ENCODE results near the gene HAO1. TPM values are rescaled to one million over a fixed set of nuclear protein-coding genes. Genes with fewer than 3 reads are reported as not detected.
"Not testable (repeated sequence)": the region's sequence is repeated elsewhere in the genome, so short reads cannot be mapped to it uniquely, and the experiment has no call there.

Gene HAO1
- total RNA-seq (2014; rRNA removed; shearing (Covaris generic)), result not detected in 2 replicates

DNA sequence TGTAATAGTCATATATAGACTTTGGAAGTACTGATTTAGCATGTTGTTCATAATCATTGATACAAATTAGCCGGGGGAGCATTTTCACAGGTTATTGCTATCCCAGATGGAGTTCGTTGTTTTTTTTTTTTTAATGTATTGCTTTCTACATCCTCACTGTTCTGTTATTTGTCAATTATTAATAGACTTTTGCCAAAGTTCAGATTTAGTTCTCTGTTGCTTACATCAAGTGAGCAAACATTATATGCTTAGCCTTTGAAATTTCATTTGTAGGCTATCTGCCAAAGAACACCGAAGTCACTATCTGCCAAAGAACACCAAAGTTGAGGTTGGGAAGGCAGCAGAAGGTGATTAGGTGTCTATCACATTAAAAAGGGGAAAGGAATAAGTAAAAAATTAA, at the start of gene HAO1:
HAO1 (minus strand) TSS at position 118 of the 400 bp plus-strand sequence; CDS start at position 82, 36 bp downstream.
- no peak for DNase-seq (ENCODE audit: low spot score)

DNA sequence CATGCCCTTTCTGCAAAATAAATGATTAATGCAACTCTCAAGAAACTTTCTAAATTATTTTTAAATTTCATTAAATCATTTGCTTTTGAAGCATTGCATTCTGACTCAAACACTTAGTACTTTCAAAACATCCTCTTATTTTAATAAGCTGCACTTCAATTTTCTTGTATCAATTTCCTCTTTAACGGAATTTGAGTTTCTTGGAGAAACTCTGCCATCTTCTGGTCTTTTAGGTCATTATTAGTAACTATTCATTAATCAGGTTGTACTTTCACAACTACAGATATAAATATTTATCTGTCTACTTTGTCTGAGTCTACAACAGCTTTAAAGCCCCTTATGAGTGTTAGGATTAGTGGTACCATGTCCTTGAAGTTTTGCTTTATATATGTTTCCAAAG, 49.1 kb upstream of the HAO1 start:
- no peak for DNase-seq (ENCODE audit: low spot score)

DNA sequence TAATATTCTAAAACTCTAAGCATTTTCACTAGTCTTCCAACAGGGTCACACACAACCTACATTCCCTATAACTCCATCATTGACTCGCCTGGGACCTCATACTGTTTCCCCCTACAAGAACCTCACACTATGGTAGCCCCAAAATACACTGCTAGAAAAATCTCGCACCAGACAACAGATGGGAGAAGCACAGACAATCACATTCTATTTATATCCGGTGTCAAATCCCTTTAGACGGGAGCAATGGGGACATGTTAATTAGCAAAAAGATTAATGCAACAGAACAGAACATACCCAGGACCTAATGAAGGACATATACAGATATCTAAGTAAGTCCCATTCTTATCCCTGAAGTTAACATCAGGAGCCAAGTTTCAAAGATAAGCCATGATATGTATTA, 45.7 kb upstream of the HAO1 start:
- DNase-seq (ENCODE audit: low spot score), result no peak

DNA sequence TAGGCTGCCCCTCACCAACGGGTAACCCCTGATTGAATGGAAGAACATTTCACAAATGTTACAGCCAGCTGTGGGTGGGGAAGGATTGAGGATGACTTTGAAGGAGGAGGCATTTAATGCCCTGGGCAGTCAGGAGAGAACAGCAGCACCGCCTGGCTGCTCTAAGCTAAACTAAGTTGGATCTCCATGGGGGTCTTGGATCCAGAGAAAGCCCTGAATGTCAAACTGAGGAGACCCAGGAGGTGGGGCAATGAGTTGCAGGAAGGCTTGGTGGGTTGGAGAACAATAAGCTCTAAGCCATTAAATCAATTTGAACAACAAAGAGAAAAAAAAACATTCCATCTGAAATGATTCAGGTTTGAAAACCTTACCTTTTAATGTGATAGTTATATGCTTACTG, 43.9 kb upstream of the HAO1 start:
- DNase-seq (ENCODE audit: low spot score), result no peak

DNA sequence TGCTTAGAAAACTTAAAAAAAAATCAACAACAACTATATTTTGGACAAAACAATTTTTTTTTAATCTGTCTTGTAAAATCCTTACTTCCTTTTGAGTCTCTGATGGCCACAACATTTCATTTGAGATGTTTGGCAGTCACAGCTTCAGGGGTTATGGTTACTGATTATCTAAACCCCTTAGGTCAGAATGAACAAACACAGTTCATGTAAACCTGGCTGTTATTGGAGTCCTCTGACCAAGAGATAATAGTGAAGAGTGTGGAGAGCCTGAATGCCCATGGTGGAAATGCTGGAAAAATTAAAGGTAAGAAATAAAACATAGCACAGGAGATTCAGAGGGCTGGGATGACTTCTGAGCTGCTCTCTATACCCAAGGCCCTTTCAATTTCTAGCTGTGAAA, 41.1 kb upstream of the HAO1 start:
- no peak for DNase-seq (ENCODE audit: low spot score)

DNA sequence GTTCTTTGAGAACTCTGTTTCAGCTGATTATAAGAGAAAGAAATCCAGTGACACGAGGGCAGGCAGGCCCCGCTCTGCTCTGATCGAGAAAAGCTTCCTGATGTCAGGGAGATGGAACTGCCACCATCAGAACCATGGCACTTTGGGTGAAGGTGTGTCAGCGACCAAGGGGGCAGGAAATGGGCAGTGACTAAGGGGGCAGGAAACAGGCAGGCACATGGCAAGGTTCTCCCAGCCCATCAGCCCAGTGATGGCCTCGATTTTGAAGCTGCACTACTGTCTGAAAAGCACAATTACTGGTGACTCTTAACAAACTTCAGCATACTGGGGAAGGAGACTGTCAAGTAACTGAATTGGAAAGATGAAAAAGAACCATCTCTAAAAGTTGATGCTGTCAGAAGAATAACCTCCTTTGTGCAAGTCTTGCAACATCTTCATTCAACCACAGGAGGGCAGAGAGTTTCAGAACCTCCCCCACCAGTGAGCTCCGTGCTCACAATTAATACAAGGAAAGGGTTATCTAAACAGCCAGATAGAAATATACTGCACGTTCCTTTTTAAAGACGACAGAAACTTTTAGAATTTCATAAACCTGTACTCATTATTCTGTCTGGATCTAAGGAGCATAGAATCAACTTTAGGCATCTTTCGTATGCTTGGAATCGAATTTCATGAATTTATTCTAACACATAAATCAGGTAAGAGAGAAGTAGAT, 40.2 kb upstream of the HAO1 start:
- peak; percentile 46 for DNase-seq (ENCODE audit: low spot score)

DNA sequence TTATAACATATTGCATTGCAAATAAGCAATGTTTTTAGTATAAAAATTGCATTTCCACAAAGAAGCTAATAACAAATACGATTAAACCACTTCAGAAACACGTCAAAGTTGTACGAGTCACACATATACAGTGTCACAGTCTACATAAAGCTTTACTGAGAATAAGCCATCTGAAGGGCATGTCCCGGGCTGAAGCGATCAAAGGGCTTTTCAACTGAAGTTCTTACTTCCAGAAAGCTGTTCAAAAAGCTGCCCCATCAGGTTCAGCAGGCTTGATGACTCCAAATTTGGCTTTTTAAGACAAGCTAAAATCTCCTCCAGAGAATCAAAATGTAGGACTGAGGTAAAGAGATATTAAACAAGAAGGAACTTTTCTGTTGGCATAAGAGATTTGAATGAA, 37.5 kb upstream of the HAO1 start:
- DNase-seq (ENCODE audit: low spot score), result no peak

DNA sequence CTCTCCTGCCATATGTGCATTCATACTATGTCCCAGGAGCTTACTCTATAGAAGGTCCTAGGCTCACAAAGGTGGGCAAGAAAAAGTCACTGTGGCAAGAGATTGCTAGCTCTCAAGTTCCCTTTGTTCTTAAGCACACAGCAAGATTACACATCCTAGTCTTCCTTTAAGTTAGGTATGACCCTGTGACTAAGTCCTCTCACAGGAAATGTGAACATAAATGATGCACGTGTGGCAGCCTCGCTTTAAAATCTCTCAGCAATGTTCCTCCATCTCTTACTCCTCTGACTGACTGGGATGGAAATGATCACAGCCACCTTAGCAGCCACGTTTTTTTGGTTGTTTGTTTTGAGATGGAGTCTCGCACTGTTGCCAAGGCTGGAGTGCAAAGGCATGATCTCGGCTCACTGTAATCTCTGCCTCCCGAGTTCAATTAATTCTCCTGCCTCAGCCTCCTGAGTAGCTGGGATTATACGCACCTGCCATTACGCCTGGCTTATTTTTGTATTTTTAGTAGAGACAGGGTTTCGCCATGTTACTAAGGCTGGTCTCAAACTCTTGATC, 35.7 kb upstream of the HAO1 start:
- DNase-seq (ENCODE audit: low spot score), result no peak

DNA sequence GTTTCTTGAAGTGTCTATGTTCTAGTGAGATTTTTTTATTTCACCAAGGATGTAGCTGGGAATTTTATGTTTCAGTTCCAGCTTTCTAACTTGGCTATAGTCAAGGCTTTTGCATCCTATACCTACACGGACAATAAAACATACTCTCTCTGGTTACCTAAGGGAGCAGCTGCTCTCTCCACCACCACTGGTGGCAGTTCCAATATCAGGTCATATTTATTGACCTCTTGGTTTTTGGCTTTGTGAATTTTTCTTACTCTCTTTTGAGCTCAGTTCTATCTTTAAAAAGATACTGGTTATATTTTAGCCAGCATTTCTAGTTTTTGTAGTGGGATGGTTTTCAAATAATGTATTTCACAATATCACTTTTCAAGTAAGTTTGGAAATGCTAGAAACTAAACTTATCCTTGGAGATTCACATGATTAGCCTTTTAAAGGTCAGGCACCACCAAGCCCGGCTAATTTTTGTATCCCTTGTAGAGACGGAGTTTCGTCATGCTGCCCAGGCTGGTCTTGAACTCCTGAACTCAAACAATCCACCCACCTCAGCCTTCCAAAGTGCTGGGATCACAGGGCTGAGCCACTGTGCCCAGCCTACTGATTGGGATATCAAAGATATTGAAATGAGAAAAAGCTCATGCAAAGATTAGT, 34.7 kb upstream of the HAO1 start:
- no peak for DNase-seq (ENCODE audit: low spot score)

DNA sequence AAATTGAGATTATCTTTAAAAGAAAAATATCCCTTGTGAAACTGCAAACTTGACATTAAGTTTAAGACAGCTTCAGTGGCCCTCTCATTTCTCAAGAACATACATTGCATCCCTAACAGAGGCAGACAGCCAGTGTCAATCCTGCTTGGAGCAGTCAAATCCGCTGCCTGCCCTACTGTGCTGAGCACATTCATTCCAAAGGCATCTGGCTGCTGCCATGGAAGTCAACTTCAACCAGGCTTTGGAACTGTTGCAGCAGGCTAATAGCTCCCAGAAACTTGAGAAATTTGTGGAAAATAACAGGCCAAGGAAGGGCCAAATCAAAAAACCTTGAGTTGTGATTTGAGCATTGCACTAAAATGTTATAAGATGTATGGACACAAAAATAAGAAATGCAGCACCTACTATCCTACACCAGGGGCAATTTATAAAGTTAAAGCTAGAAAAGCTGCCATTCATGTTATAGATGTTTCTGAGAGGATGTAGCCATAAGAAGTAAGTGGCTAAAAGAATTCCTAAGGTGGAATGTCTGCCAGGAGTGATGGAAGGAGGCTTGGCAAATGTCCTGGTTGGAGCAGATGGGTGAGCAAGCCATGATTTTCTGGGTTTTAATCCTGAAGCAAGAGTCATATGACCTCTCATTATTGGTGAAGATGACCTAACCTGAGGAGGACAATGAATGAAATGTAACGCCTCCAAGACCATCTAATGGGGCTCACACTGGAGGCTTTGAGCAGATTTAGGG, 31.4 kb upstream of the HAO1 start:
- DNase-seq (ENCODE audit: low spot score), result no peak

DNA sequence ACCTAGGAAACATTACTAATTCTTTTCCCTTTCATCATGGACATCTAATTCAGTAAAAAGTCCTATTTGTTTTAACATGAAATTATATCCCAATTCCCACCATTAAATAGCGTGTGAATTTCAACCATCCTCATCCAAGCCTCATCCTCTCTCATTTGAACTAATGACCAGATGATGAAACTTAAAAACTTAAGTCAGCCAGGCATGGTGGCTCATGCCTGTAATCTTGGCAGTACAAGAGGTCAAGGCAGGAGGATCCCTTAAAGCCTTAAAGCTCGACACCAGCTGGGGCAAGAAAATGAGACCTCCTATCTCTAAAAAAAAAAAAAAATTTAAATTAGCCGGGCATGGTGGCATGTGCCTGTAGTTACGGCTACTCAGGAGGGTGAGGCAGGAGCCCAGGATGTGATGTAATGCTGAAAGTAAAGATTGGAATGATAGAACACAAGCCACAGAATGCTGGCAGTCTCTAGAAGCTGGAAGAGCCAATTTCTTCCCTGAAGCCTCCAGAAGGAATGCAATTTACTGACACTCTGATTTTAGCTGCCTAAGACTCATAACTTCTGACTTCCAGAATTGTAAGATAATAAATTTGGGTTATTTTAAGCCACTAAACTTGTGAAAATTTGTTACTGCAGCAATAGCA, 27.1 kb upstream of the HAO1 start:
- peak; percentile 68 for DNase-seq (ENCODE audit: low spot score)

DNA sequence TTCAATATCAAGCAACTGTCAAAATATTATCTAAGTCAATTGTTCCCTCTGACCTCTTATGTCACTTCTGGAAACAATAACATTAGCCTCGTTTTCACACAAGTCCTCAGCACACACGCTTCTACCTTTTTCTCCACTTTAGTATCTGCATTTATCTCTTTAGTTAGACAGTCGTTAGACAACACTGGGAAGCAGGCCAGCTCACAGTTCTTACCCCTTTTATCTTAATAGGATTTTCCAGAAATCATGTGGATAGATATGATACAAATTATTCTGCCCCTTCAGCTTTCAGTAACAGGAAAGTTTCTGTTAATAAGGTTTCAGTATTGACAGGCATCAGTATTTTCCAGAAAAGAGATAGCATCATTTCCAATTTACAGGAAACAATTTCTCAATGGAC, 25.9 kb upstream of the HAO1 start:
- no peak for DNase-seq (ENCODE audit: low spot score)

DNA sequence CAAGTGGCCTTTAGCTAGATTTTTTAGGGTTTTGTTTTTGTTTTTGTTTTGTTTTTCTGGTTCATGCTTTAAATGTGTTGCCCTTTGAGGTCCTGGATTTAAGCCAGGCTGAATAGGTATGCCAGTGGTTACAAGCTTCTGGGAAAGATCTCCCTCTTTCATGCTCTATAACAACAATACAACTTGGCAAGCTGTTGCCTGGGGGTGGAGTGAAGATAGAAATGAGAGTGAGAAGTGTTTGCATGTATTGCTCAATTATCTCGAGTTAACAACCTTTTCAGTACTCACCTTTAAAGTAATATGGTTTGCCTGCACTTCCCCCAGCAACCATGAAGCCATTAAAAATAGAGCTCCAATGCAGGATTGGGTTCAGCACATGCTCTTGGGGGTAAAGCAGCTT, 19.2 kb upstream of the HAO1 start:
- DNase-seq (ENCODE audit: low spot score), result no peak

DNA sequence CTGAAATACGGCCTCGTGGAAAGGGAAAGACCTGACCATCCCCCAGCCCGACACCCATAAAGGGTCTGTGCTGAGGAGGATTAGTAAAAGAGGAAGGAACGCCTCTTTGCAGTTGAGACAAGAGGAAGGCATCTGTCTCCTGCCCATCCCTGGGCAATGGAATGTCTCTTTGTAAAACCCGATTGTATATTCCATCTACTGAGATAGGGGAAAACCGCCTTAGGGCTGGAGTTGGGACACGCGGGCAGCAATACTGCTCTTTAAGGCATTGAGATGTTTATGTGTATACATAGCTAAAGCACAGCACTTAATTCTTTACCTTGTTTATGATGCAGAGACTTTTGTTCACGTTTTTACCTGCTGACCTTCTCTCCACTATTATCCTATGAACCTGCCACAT, 16.3 kb upstream of the HAO1 start:
- not testable (repeated sequence) for DNase-seq (ENCODE audit: low spot score)

DNA sequence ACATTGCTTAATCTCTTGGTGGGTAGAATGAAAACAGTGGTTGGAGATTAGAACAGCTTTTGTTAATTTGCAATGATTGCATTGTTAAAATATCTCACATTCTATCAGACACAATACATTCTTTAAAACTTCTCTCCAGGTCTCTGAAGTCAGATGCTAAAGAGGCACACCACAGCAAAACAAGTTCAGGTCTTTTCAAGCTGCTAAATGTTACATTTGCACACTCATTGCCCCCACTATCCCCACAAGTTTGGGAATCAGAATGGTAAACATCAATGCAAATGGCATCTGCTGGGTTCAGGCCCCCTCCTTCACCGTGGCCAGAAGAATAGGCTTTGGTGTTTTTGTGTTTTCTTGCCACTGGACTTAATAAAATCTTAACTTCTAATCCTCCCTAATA, 10.1 kb upstream of the HAO1 start:
- DNase-seq (ENCODE audit: low spot score), result no peak

DNA sequence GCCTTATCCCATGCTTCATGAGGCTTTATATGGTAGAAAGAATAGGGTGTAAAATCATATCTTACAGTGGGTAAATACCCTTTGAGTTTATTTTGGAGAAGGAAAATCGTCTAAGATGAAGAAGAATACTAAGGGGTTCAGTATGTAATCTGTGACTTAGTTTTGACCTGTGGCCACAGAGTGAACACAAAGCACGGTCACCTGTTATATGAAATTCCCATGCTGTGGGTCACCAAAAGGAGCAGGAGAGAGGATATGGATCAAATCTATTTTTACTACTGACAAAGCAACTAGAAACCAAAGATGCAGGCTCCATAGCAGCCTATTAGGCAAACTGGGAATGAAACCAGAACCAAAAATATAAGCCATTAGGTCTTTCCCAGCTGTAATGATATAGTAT, 3.6 kb upstream of the HAO1 start:
- DNase-seq (ENCODE audit: low spot score), result no peak

DNA sequence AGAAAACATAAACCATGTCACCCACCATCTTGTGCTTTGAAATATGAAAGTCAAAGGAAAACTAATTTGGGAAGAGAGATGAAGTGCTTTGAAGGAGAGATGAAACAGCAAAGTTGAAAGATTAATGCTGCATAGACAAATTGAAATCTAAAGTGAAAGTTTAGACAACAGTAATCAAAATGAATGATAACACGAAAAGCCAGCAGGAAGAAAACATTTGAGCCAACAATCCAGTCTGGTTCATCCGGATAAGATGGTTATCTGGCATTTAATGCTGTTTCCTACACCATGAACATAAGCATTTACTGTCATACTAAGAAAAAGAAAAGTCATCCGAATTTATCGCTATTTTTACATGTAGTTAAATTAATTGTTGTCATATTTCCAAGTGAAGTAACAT, 595 bp downstream of the HAO1 start:
- no peak for DNase-seq (ENCODE audit: low spot score)

DNA sequence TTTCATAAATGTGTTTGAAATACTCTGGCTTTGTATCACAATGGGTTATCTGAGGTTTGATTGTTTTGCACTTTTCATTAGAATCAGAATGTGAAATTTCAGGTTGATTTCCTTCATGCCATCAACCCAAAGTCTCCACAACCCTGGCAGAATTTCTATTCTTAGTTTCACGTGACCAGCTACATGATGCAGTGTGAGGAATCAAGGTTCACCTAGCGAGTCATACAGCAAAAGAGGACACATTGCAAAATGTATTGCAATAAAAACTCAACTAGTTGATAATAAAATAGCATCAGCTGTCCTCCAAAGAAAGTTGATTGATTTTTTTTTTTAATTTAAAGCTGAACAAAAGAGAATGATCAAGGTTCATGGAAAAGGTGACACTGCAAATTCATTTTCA, 2.2 kb downstream of the HAO1 start:
- DNase-seq (ENCODE audit: low spot score), result no peak

DNA sequence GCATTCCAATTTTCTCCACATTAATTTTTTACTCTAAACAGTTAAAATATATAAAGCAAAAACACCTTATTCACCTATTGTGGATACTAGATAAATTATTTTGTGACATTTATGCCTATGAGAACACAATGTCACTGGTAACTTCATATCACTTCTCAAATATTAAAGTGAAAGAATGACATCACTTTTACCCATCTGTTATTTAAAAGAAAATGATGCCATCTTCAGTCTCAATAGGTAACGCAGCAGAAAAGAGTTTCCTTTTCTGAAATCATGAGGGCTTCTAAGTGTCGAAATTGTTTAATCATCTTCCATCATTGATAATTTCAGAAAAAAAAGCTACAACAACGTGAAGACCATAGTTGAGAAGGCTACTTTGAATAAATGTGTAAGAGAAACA, 2.9 kb downstream of the HAO1 start:
- no peak for DNase-seq (ENCODE audit: low spot score)

DNA sequence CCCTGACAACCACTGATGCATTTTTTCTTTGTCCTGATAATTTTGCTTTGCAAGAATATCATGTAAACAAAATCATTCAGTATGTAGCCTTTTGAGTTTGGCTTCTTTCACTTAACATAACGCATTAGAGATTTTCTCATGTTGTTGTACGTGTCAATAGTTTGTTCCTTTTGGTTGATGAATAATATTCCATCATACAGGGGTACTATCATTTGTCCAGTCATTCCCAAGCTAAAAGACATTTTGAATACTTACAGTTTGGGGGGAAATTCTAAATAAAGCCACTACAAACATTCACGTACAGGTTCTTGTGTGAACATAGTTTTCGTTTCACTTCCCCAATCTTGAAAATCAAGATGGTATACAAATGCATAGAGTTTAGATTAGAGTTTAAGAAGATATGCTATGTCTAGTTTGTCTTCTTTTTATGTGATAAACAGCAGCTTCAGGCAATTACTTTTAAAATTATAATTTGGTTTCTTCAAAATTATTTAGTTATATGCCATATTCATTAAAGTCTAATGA, 5.2 kb downstream of the HAO1 start:
- DNase-seq (ENCODE audit: low spot score), result no peak

DNA sequence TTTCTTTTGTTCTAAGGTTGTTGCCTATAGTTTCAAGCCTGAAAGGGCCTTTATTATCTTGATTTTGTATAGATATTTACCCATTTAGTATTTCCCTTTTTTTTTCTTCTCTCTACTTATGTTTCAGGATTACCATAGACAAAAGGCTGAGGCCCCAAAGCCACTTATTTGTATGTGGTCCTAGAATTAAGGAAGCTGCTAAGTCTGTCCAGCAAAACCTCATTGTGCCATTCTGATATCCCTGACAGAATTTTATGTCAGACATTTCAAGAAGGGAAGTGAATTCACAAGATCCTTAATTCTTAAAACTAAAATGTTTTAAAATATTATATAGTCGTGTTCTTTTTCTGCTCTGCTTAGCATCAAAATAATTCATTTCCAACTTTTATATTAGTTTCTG, 6.9 kb downstream of the HAO1 start:
- DNase-seq (ENCODE audit: low spot score), result no peak

DNA sequence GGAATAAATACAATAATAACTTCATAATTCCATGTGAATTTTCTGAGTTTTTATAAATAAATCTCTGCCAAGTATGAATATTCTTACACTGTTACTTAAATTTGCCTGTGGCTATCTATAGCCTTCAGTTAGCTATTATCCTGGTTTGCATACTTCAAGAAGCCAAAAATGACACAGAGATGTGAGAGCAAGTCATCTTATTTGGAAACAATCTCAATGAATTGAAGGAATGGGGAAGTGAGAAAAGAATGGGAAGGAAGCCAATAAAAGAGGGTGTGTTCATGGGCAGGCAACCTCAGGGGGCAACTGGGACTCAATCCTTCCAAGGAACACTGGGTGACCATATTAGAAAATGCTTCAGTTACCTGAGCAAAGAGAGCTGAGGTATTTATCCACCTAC, 9.9 kb downstream of the HAO1 start:
- DNase-seq (ENCODE audit: low spot score), result no peak

Measured in H4 (cell line).